HUES48 (cell line): ENCODE data around the gene PTPRN2.

ENCODE experiments used
- H3K27ac ChIP-seq: one replicate; pipeline ENCODE4 v1.7.0; 2013; ENCODE audit warnings: low read depth, low read length, inconsistent platforms
- H3K27me3 ChIP-seq: 2 replicates; pipeline ENCODE4 v1.6.1; 2013; ENCODE audit warnings: mild to moderate bottlenecking, low read length; ENCODE audit not compliant: control insufficient read depth, insufficient read depth
- H3K36me3 ChIP-seq: 2 replicates; pipeline ENCODE4 v1.6.1; 2013; ENCODE audit warnings: low read length; ENCODE audit not compliant: control insufficient read depth, insufficient read depth
- H3K4me1 ChIP-seq: 2 replicates; pipeline ENCODE4 v1.6.1; 2013; ENCODE audit warnings: mild to moderate bottlenecking, low read length; ENCODE audit not compliant: control insufficient read depth, insufficient read depth
- H3K4me3 ChIP-seq: 2 replicates; pipeline ENCODE4 v1.5.1; 2013; ENCODE audit warnings: mild to moderate bottlenecking, low read depth, low read length
- H3K9ac ChIP-seq: 2 replicates; pipeline ENCODE4 v1.6.1; 2013; ENCODE audit warnings: mild to moderate bottlenecking, low read depth, low read length, moderate library complexity
- H3K9me3 ChIP-seq: 2 replicates; pipeline ENCODE4 v1.6.1; 2013; ENCODE audit warnings: low read length; ENCODE audit not compliant: control insufficient read depth, insufficient read depth

PTPRN2 gene

GRCh38 chr7:157552295-157552993 lies 1035.2 kb downstream of the PTPRN2 start:
- Histone ChIP-seq H3K9ac (no peak overlapping the region), H3K4me3 (no peak overlapping the region), H3K4me1 (no peaks in the 10 kb centered on the region), H3K27me3 (no peaks in the 10 kb centered on the region), H3K27ac (no peak overlapping the region), H3K9me3 (peaks cover 8% of the 10 kb centered on the region; the same call in 1 of the 2 replicates), H3K36me3 (no peaks in the 10 kb centered on the region)

- no peak overlapping the region for H3K9ac ChIP-seq
- H3K4me1 ChIP-seq, result no peaks in the 10 kb centered on the region
- H3K27me3 ChIP-seq, result no peaks in the 10 kb centered on the region
- H3K27ac ChIP-seq, result no peak overlapping the region
- H3K4me3 ChIP-seq, result no peak overlapping the region
- H3K9me3 ChIP-seq, result peaks cover 4% of the 10 kb centered on the region; the same call in 1 of the 2 replicates
- H3K36me3 ChIP-seq, result no peaks in the 10 kb centered on the region
Measured at GRCh38 chr7:157551325-157552070, 1036.1 kb downstream of the PTPRN2 start.

- Histone ChIP-seq H3K36me3 (no peaks in the 10 kb centered on the region), H3K9ac (no peak overlapping the region), H3K27ac (no peak overlapping the region), H3K4me3 (no peak overlapping the region), H3K4me1 (no peaks in the 10 kb centered on the region), H3K27me3 (no peaks in the 10 kb centered on the region), H3K9me3 (no peaks in the 10 kb centered on the region)
Measured at GRCh38 chr7:157550300-157551275, 1037.0 kb downstream of the PTPRN2 start.

- H3K4me3 ChIP-seq, result no peak overlapping the region
- H3K9ac ChIP-seq, result no peak overlapping the region
- no peaks in the 10 kb centered on the region for H3K27me3 ChIP-seq
- H3K27ac ChIP-seq, result no peak overlapping the region
- H3K4me1 ChIP-seq, result no peaks in the 10 kb centered on the region
- no peaks in the 10 kb centered on the region for H3K36me3 ChIP-seq
- H3K9me3 ChIP-seq, result no peaks in the 10 kb centered on the region
Measured at GRCh38 chr7:157549612-157550299, 1037.9 kb downstream of the PTPRN2 start.

GRCh38 chr7:157548691-157549303 lies 1038.8 kb downstream of the PTPRN2 start:
- no peak overlapping the region for H3K4me3 ChIP-seq
- H3K27ac ChIP-seq, result no peak overlapping the region
- no peak overlapping the region for H3K9ac ChIP-seq
- no peaks in the 10 kb centered on the region for H3K4me1 ChIP-seq
- H3K27me3 ChIP-seq, result no peaks in the 10 kb centered on the region
- no peaks in the 10 kb centered on the region for H3K9me3 ChIP-seq
- H3K36me3 ChIP-seq, result no peaks in the 10 kb centered on the region

GRCh38 chr7:157547611-157548010 lies 1040.0 kb downstream of the PTPRN2 start:
- Histone ChIP-seq H3K9ac (no peak overlapping the region), H3K4me1 (no peaks in the 10 kb centered on the region), H3K4me3 (no peak overlapping the region), H3K27ac (no peak overlapping the region), H3K36me3 (no peaks in the 10 kb centered on the region), H3K9me3 (no peaks in the 10 kb centered on the region), H3K27me3 (no peaks in the 10 kb centered on the region)

- Histone ChIP-seq H3K4me1 (no peaks in the 10 kb centered on the region), H3K4me3 (no peak overlapping the region), H3K27me3 (no peaks in the 10 kb centered on the region), H3K27ac (no peak overlapping the region), H3K9me3 (no peaks in the 10 kb centered on the region), H3K9ac (no peak overlapping the region), H3K36me3 (no peaks in the 10 kb centered on the region)
Measured at GRCh38 chr7:157547102-157547501, 1040.5 kb downstream of the PTPRN2 start.

- Histone ChIP-seq H3K9ac (no peak overlapping the region), H3K9me3 (no peaks in the 10 kb centered on the region), H3K36me3 (no peaks in the 10 kb centered on the region), H3K4me3 (no peak overlapping the region), H3K27ac (no peak overlapping the region), H3K4me1 (no peaks in the 10 kb centered on the region), H3K27me3 (no peaks in the 10 kb centered on the region)
Measured at GRCh38 chr7:157545681-157546060, 1042.0 kb downstream of the PTPRN2 start.

- no peaks in the 10 kb centered on the region for H3K36me3 ChIP-seq
- no peaks in the 10 kb centered on the region for H3K9me3 ChIP-seq
- no peaks in the 10 kb centered on the region for H3K27me3 ChIP-seq
- no peak overlapping the region for H3K9ac ChIP-seq
- no peaks in the 10 kb centered on the region for H3K4me1 ChIP-seq
- no peak overlapping the region for H3K27ac ChIP-seq
- no peak overlapping the region for H3K4me3 ChIP-seq
Measured at GRCh38 chr7:157544980-157545680, 1042.5 kb downstream of the PTPRN2 start.

- H3K4me3 ChIP-seq, result no peak overlapping the region
- no peaks in the 10 kb centered on the region for H3K9me3 ChIP-seq
- no peak overlapping the region for H3K27ac ChIP-seq
- no peaks in the 10 kb centered on the region for H3K36me3 ChIP-seq
- H3K27me3 ChIP-seq, result no peaks in the 10 kb centered on the region
- no peak overlapping the region for H3K9ac ChIP-seq
- H3K4me1 ChIP-seq, result no peaks in the 10 kb centered on the region
Measured at GRCh38 chr7:157544226-157544625, 1043.4 kb downstream of the PTPRN2 start.
